H9 (cell line): ENCODE measurements around the gene SLIT1. TPM values are rescaled to one million over a fixed set of nuclear protein-coding genes. Genes with fewer than 3 reads are reported as not detected.

Experiments used
- DNase-seq: peaks from one replicate; pipeline ENCODE4 v3.0.0-alpha.2; 2017
- H2AFZ ChIP-seq: one replicate; pipeline ENCODE4 v1.6.1; 2013; ENCODE audit warnings: mild to moderate bottlenecking, low read length, control low read depth, moderate library complexity
- H2AK5ac ChIP-seq: 2 replicates; pipeline ENCODE4 v1.6.1; 2013; ENCODE audit warnings: low read length, control low read depth, mixed read lengths; ENCODE audit not compliant: insufficient read length
- H2BK120ac ChIP-seq: one replicate; pipeline ENCODE4 v1.6.1; 2013; ENCODE audit warnings: low read depth, mild to moderate bottlenecking, low read length, control low read depth, inconsistent platforms; ENCODE audit not compliant: poor library complexity, severe bottlenecking
- H2BK12ac ChIP-seq: 2 replicates; pipeline ENCODE4 v1.6.1; 2013; ENCODE audit warnings: low read length, control low read depth, mixed read lengths, low read depth; ENCODE audit not compliant: insufficient read length
- H2BK15ac ChIP-seq: 2 replicates; pipeline ENCODE4 v1.6.1; 2013; ENCODE audit warnings: low read depth, low read length, control low read depth
- H2BK20ac ChIP-seq: one replicate; pipeline ENCODE4 v1.6.1; 2013; ENCODE audit warnings: low read depth, mild to moderate bottlenecking, low read length, control low read depth, inconsistent platforms; ENCODE audit not compliant: poor library complexity, severe bottlenecking
- H2BK5ac ChIP-seq: 2 replicates; pipeline ENCODE4 v1.6.1; 2013; ENCODE audit warnings: low read length, control low read depth, mixed read lengths; ENCODE audit not compliant: insufficient read length
- H3K14ac ChIP-seq: 2 replicates; pipeline ENCODE4 v1.6.1; 2013; ENCODE audit warnings: low read length, control low read depth; ENCODE audit not compliant: insufficient read depth
- H3K18ac ChIP-seq: 2 replicates; pipeline ENCODE4 v1.6.1; 2013; ENCODE audit warnings: low read depth, mild to moderate bottlenecking, mixed read lengths, low read length, control low read depth; ENCODE audit not compliant: insufficient read length
- H3K23ac ChIP-seq: 2 replicates; pipeline ENCODE4 v1.6.1; 2013; ENCODE audit warnings: low read length, control low read depth, mixed read lengths, low read depth; ENCODE audit not compliant: insufficient read length
- H3K23me2 ChIP-seq: 2 replicates; pipeline ENCODE4 v1.6.1; 2013; ENCODE audit warnings: low read depth, mild to moderate bottlenecking, mixed read lengths, low read length, control low read depth; ENCODE audit not compliant: insufficient read length, poor library complexity, severe bottlenecking
- H3K27ac ChIP-seq: 2 replicates; pipeline ENCODE4 v1.5.1; 2013; ENCODE audit warnings: low read length, control low read depth, mixed read lengths, low read depth; ENCODE audit not compliant: insufficient read length
- H3K27me3 ChIP-seq: 2 replicates; pipeline ENCODE4 v1.6.1; 2013; ENCODE audit warnings: low read length, control low read depth, inconsistent platforms; ENCODE audit not compliant: insufficient read depth
- H3K4ac ChIP-seq: 2 replicates; pipeline ENCODE4 v1.6.1; 2013; ENCODE audit warnings: low read depth, mild to moderate bottlenecking, control low read depth, inconsistent platforms, low read length, moderate library complexity
- H3K4me1 ChIP-seq: 2 replicates; pipeline ENCODE4 v1.6.1; 2013; ENCODE audit warnings: low read length, control low read depth, inconsistent platforms; ENCODE audit not compliant: insufficient read depth
- H3K4me2 ChIP-seq: 2 replicates; pipeline ENCODE4 v1.6.1; 2013; ENCODE audit warnings: low read length, control low read depth, mixed read lengths; ENCODE audit not compliant: insufficient read length, insufficient read depth
- H3K56ac ChIP-seq: 2 replicates; pipeline ENCODE4 v1.6.1; 2013; ENCODE audit warnings: low read depth, mild to moderate bottlenecking, mixed read lengths, low read length, control low read depth; ENCODE audit not compliant: insufficient read length
- H3K79me1 ChIP-seq: 2 replicates; pipeline ENCODE4 v1.6.1; 2013; ENCODE audit warnings: low read depth, mild to moderate bottlenecking, moderate library complexity, low read length, control low read depth, inconsistent platforms; ENCODE audit not compliant: insufficient read depth, poor library complexity, severe bottlenecking
- H3K79me2 ChIP-seq: 2 replicates; pipeline ENCODE4 v1.6.1; 2013; ENCODE audit warnings: low read length, control low read depth, inconsistent platforms; ENCODE audit not compliant: insufficient read depth
- H3K9ac ChIP-seq: 2 replicates; pipeline ENCODE4 v1.6.1; 2013; ENCODE audit warnings: low read length, control low read depth, mixed read lengths; ENCODE audit not compliant: insufficient read length; ENCODE audit errors: extremely low read depth
- H3K9me3 ChIP-seq: one replicate; pipeline ENCODE4 v1.6.1; 2013; ENCODE audit warnings: low read depth, low read length, inconsistent platforms; ENCODE audit not compliant: control insufficient read depth
- H3T11ph ChIP-seq: one replicate; pipeline ENCODE4 v1.6.1; 2013; ENCODE audit warnings: mild to moderate bottlenecking, low read length, control low read depth, inconsistent platforms
- H4K20me1 ChIP-seq: one replicate; pipeline ENCODE4 v1.6.1; 2013; ENCODE audit not compliant: control insufficient read depth, insufficient read length, insufficient read depth
- H4K5ac ChIP-seq: 2 replicates; pipeline ENCODE4 v1.6.1; 2013; ENCODE audit warnings: low read depth, mild to moderate bottlenecking, mixed read lengths, low read length, control low read depth; ENCODE audit not compliant: insufficient read length
- H4K8ac ChIP-seq: replicated peaks from 2 replicates; pipeline ENCODE4 v1.6.1; 2013; ENCODE audit warnings: low read length, control low read depth, mixed read lengths, low read depth; ENCODE audit not compliant: insufficient read length
- H4K91ac ChIP-seq: 2 replicates; pipeline ENCODE4 v1.6.1; 2013; ENCODE audit warnings: low read depth, mild to moderate bottlenecking, moderate library complexity, mixed read lengths, low read length, control low read depth; ENCODE audit not compliant: insufficient read length
- H3K27ac Mint-ChIP-seq, 3 experiments: 2 replicates in 2 of 3; 3 replicates in 1 of 3; pipeline ENCODE4 v1.8.0; 2020 to 2021; ENCODE audit warnings: mixed read lengths in 3 of 3, mild to moderate bottlenecking in 1 of 3, moderate library complexity in 1 of 3
- H3K27me3 Mint-ChIP-seq: 2 replicates; pipeline ENCODE4 v1.8.0; 2021; ENCODE audit warnings: low read depth, mild to moderate bottlenecking, moderate library complexity, mixed read lengths
- H3K36me3 Mint-ChIP-seq, 3 experiments: 2 replicates in 2 of 3; 3 replicates in 1 of 3; pipeline ENCODE4 v1.8.0; 2020 to 2021; ENCODE audit warnings: low read depth in 3 of 3, mixed read lengths in 3 of 3; ENCODE audit not compliant: insufficient read depth in 1 of 3
- H3K4me1 Mint-ChIP-seq, 2 experiments: 2 replicates each; pipeline ENCODE4 v1.8.0; 2020; ENCODE audit warnings: mixed read lengths in 2 of 2
- H3K4me3 Mint-ChIP-seq, 2 experiments: 2 replicates in 1 of 2; 3 replicates in 1 of 2; pipeline ENCODE4 v1.8.0; 2020 to 2021; ENCODE audit warnings: mild to moderate bottlenecking in 2 of 2, mixed read lengths in 2 of 2, moderate library complexity in 1 of 2
- H3K9me3 Mint-ChIP-seq, 2 experiments: 2 replicates in 1 of 2; 3 replicates in 1 of 2; pipeline ENCODE4 v1.8.0; 2020; ENCODE audit warnings: mild to moderate bottlenecking in 2 of 2, mixed read lengths in 2 of 2, moderate library complexity in 1 of 2
- WGBS: extraction: QIAGEN DNeasy Blood & Tissue Kit; methylation state at CpG from one replicate; pipeline ENCODE4 v1.1.7; 2013; ENCODE audit warnings: missing lambda C conversion rate, low lambda C conversion rate, mixed read lengths; ENCODE audit not compliant: insufficient read length; ENCODE audit errors: extremely low coverage; 5-methylcytosine and 5-hydroxymethylcytosine counted together
- total RNA-seq: library from RNA; stranded (reverse); gene quantifications from 2 replicates; pipeline ENCODE4 v1.2.1, GENCODE V29; 2021
- TF ChIP-seq, protein P1 (sequence below): fragments of 200-600 bp; sonication (generic); conservative IDR thresholded peaks from 3 replicates; pipeline ENCODE4 v1.8.0; 2021; ENCODE audit warnings: antibody characterized with exemption, mild to moderate bottlenecking

The SLIT1 gene
- total RNA-seq, 1 experiment from 2014 or later: 0.57 TPM

DNA sequence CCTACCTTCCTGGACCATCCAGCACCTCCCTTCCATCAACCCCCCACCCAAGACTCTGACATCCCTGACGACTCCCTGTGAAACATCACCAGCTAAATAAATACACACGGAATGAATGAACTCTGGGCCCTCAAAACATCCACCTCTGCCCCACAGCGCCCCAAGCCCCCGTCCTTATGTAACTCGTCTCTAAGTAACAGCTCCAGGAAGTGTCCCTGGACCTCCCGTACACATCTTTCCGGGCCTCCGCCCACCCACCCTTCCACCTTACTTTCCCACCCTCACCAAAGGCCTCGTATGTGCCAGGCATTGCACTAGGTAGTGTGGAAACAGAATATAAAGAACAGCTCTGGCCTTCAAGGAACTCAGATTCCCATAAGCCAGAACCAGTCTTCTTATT is 27.7 kb upstream of the SLIT1 start:
- Histone ChIP-seq H3K23me2 (no peaks in the 10 kb centered on the region), H2AFZ (no peak overlapping the region), H2BK20ac (no peak overlapping the region), H3K23ac (no peak overlapping the region), H3K4me1 (no peaks in the 10 kb centered on the region), H3K27me3 (no peaks in the 10 kb centered on the region; the same call in 1 of the 2 replicates), H4K20me1 (no peaks in the 10 kb centered on the region), H3K9ac (no peak overlapping the region), H4K5ac (no peak overlapping the region), H2BK120ac (no peak overlapping the region), H2AK5ac (no peak overlapping the region), H2BK12ac (no peak overlapping the region), H3K79me2 (no peaks in the 10 kb centered on the region), H3K4me2 (no peak overlapping the region), H3K9me3 (no peaks in the 10 kb centered on the region), H4K91ac (no peak overlapping the region), H3K56ac (no peak overlapping the region), H3T11ph (no peak overlapping the region), H3K14ac (no peak overlapping the region), H3K4ac (no peak overlapping the region), H3K27ac (no peak overlapping the region), H2BK5ac (no peak overlapping the region), H4K8ac (no peak overlapping the region), H3K18ac (no peak overlapping the region), H2BK15ac (no peak overlapping the region), H3K79me1 (no peaks in the 10 kb centered on the region)
- H3K4me1 Mint-ChIP-seq: no peaks in the 10 kb centered on the region; a peak in 1 of 4 replicates
- H3K4me3 Mint-ChIP-seq: no peak overlapping the region; a peak in 1 of 5 replicates
- no peaks in the 10 kb centered on the region for H3K36me3 Mint-ChIP-seq
- H3K27ac Mint-ChIP-seq: no peak overlapping the region; a peak in 1 of 7 replicates
- TF ChIP-seq, protein P1, sequence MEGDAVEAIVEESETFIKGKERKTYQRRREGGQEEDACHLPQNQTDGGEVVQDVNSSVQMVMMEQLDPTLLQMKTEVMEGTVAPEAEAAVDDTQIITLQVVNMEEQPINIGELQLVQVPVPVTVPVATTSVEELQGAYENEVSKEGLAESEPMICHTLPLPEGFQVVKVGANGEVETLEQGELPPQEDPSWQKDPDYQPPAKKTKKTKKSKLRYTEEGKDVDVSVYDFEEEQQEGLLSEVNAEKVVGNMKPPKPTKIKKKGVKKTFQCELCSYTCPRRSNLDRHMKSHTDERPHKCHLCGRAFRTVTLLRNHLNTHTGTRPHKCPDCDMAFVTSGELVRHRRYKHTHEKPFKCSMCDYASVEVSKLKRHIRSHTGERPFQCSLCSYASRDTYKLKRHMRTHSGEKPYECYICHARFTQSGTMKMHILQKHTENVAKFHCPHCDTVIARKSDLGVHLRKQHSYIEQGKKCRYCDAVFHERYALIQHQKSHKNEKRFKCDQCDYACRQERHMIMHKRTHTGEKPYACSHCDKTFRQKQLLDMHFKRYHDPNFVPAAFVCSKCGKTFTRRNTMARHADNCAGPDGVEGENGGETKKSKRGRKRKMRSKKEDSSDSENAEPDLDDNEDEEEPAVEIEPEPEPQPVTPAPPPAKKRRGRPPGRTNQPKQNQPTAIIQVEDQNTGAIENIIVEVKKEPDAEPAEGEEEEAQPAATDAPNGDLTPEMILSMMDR: no peak
- no peak for DNase-seq
- WGBS: no CpG with 5 or more reads among the region's 9 CpGs
- H3K9me3 Mint-ChIP-seq: no peaks in the 10 kb centered on the region
- H3K27me3 Mint-ChIP-seq: no peaks in the 10 kb centered on the region
